Lung (tissue), 12 donors: ENCODE results near the gene OXT. TPM values are rescaled to one million over a fixed set of nuclear protein-coding genes. Genes with fewer than 3 reads are reported as not detected.
A peak's percentile ranks its signal among the peaks of the same experiment; 100 is the strongest.
"Not testable (repeated sequence)": the region's sequence is repeated elsewhere in the genome, so short reads cannot be mapped to it uniquely, and the experiment has no call there.

Source experiments
- ATAC-seq: fragments of 200-7000 bp; cut with Tn5 transposase; one replicate; pipeline ENCODE4 v1.9.1; 2020; ENCODE audit warnings: moderate number of reproducible peaks; ENCODE audit not compliant: insufficient read depth, low FRiP score
- DNase-seq, 3 donors: peaks; one replicate each; pipeline ENCODE4 v3.0.0-alpha.2; 2013 to 2017
- H3K27ac ChIP-seq, 2 donors: one replicate each; pipeline ENCODE4 v1.5.1; 2013; ENCODE audit warnings: mild to moderate bottlenecking in 2 of 2, moderate library complexity in 2 of 2, control low read depth in 1 of 2, inconsistent platforms in 1 of 2, low read depth in 1 of 2, low read length in 1 of 2
- H3K27me3 ChIP-seq, 3 donors: one replicate each; pipeline ENCODE4 v1.5.1; 2013; ENCODE audit warnings: low read length in 2 of 3; ENCODE audit not compliant: control insufficient read depth in 3 of 3, insufficient read depth in 3 of 3
- H3K36me3 ChIP-seq, 4 donors: one replicate each; pipeline ENCODE4 v1.5.1; 2013; ENCODE audit warnings: low read length in 4 of 4, mild to moderate bottlenecking in 1 of 4, moderate library complexity in 1 of 4; ENCODE audit not compliant: control insufficient read depth in 4 of 4, insufficient read depth in 4 of 4
- H3K4me1 ChIP-seq, 5 donors: one replicate each; pipeline ENCODE4 v1.5.1; 2013; ENCODE audit warnings: low read length in 5 of 5, mild to moderate bottlenecking in 2 of 5, moderate library complexity in 1 of 5; ENCODE audit not compliant: control insufficient read depth in 5 of 5, insufficient read depth in 5 of 5
- H3K4me3 ChIP-seq: one replicate; pipeline ENCODE4 v1.5.1; 2013; ENCODE audit warnings: mild to moderate bottlenecking, control low read depth, moderate library complexity
- H3K9ac ChIP-seq, 2 donors: one replicate each; pipeline ENCODE4 v1.5.1; 2013; ENCODE audit warnings: low read length in 2 of 2, control low read depth in 1 of 2; ENCODE audit not compliant: insufficient read depth in 1 of 2
- H3K9me3 ChIP-seq, 4 donors: one replicate each; pipeline ENCODE4 v1.5.1; 2013; ENCODE audit warnings: low read length in 3 of 4, mild to moderate bottlenecking in 1 of 4, moderate library complexity in 1 of 4; ENCODE audit not compliant: control insufficient read depth in 4 of 4, insufficient read depth in 3 of 4
- CTCF ChIP-seq: IDR thresholded peaks from 2 replicates; pipeline ENCODE4 v1.5.1; 2012; ENCODE audit warnings: mild to moderate bottlenecking; ENCODE audit errors: control extremely low read depth, extremely low read depth
- WGBS, 2 donors: extraction: QIAGEN DNeasy Blood & Tissue Kit; methylation state at CpG; one replicate each; pipeline ENCODE4 v1.1.7; 2013; 5-methylcytosine and 5-hydroxymethylcytosine counted together
- polyA plus RNA-seq, 2 donors: library from polyadenylated mRNA; stranded (reverse); fragments of 200-250 nt; gene quantifications; one replicate each; pipeline ENCODE4 v1.2.1, GENCODE V29; 2013
- total RNA-seq, 2 donors: library from RNA; depleted of rRNA in 1 of 2; stranded (reverse); fragments of >200 nt in 1 of 2; gene quantifications; one replicate each; pipeline ENCODE4 v1.2.1, GENCODE V29; 2014 to 2021
- donor health status: control.
- donor health status: control.
- donor health status: Bipolar disorder and iron deficiency.
- donor health status: healthy.
- donor health status: DM: yes; HTN: yes; CAD: no.

OXT gene
- total and polyA plus RNA-seq, 4 donors: not detected

GRCh38 chr20:3074812-3075211 lies 3.4 kb downstream of the OXT start:
- H3K4me1 ChIP-seq: peaks cover 0 to 15% (median 0%) of the 10 kb centered on the region in 5 donors
- peaks cover 0 to 32% (median 23%) of the 10 kb centered on the region in 3 donors for H3K27me3 ChIP-seq
- no peak for TF ChIP-seq CTCF
- no peak for ATAC-seq
- no peak overlapping the region for H3K4me3 ChIP-seq
- H3K9ac ChIP-seq: no peak overlapping the region
- DNase-seq: no peak
- 23 to 45% methylated on average over 6 of the region's 6 CpGs for WGBS, 2 donors
- peaks cover 0 to 4% (median 0%) of the 10 kb centered on the region in 4 donors for H3K9me3 ChIP-seq
- no peaks in the 10 kb centered on the region for H3K36me3 ChIP-seq
- no peak overlapping the region for H3K27ac ChIP-seq

GRCh38 chr20:3075315-3075714 lies 3.9 kb downstream of the OXT start:
- DNase-seq, H3K27ac ChIP-seq, H3K36me3 ChIP-seq, H3K9ac ChIP-seq, ATAC-seq, H3K4me3 ChIP-seq, H3K9me3 ChIP-seq: not testable (repeated sequence)
- peaks cover 0 to 15% (median 0%) of the 10 kb centered on the region in 5 donors for H3K4me1 ChIP-seq
- H3K27me3 ChIP-seq: peaks cover 0 to 32% (median 23%) of the 10 kb centered on the region in 3 donors
- WGBS, 2 donors: 74 to 76% methylated on average over 6 of the region's 6 CpGs

GRCh38 chr20:3077618-3078134 lies 6.3 kb downstream of the OXT start:
- no peak overlapping the region for H3K27ac ChIP-seq
- no peak for ATAC-seq
- peaks cover 0 to 5% (median 0%) of the 10 kb centered on the region in 5 donors for H3K4me1 ChIP-seq
- TF ChIP-seq CTCF: no peak
- peaks cover 0 to 34% (median 25%) of the 10 kb centered on the region in 3 donors for H3K27me3 ChIP-seq
- H3K36me3 ChIP-seq: no peaks in the 10 kb centered on the region
- no peak overlapping the region for H3K9ac ChIP-seq
- H3K9me3 ChIP-seq: peaks cover 0 to 4% (median 0%) of the 10 kb centered on the region in 4 donors
- no peak for DNase-seq
- WGBS, 2 donors: 38 to 67% methylated on average over 4 of the region's 4 CpGs
- H3K4me3 ChIP-seq: no peak overlapping the region

- H3K27me3 ChIP-seq: peaks cover 0 to 44% (median 30%) of the 10 kb centered on the region in 3 donors
- 64% methylated on average over 6 of the region's 6 CpGs for WGBS, 2 donors
- no peak overlapping the region for H3K4me3 ChIP-seq
- peak; percentile 67 for ATAC-seq
- H3K36me3 ChIP-seq: no peaks in the 10 kb centered on the region
- peaks cover 0 to 10% (median 0%) of the 10 kb centered on the region in 5 donors for H3K4me1 ChIP-seq
- no peak overlapping the region for H3K9ac ChIP-seq
- H3K27ac ChIP-seq: no peak overlapping the region
- TF ChIP-seq CTCF: no peak
- peaks cover 0 to 7% (median 0%) of the 10 kb centered on the region in 4 donors for H3K9me3 ChIP-seq
- no peak for DNase-seq
Observed at GRCh38 chr20:3080939-3081388, 9.5 kb downstream of the OXT start.
